CD14-positive monocyte (primary cell): Measurements from ENCODE around the gene BHLHE23. TPM values are rescaled to one million over a fixed set of nuclear protein-coding genes. Genes with fewer than 3 reads are reported as not detected.

Source experiments
- DNase-seq, 3 donors: peaks; one replicate each; pipeline ENCODE4 v3.0.0-alpha.2; 2011 to 2022
- H2AFZ ChIP-seq: 2 replicates; pipeline ENCODE4 v1.6.0; 2012; ENCODE audit warnings: mild to moderate bottlenecking, low read depth, low read length, inconsistent platforms; ENCODE audit not compliant: insufficient read depth, poor library complexity, severe bottlenecking
- H3K27ac ChIP-seq, 2 donors: 1 replicate in 1 of 2; 2 replicates in 1 of 2; pipeline ENCODE4 v1.5.1; 2012 to 2013; ENCODE audit warnings: low read length in 2 of 2, control low read depth in 1 of 2, inconsistent platforms in 1 of 2, low read depth in 1 of 2, mild to moderate bottlenecking in 1 of 2
- H3K27me3 ChIP-seq, 2 donors: one replicate each; pipeline versions ENCODE4 v1.6.0 to v1.6.1; 2011 to 2013; ENCODE audit warnings: low read length in 2 of 2; ENCODE audit not compliant: control insufficient read depth in 2 of 2, insufficient read depth in 2 of 2
- H3K36me3 ChIP-seq, 2 donors: replicated peaks in 1 of 2; 1 replicate in 1 of 2; 2 replicates in 1 of 2; pipeline versions ENCODE4 v1.5.1 to v1.6.1; 2012 to 2013; ENCODE audit warnings: low read length in 2 of 2, control low read depth in 1 of 2, inconsistent platforms in 1 of 2, mild to moderate bottlenecking in 1 of 2; ENCODE audit not compliant: insufficient read depth in 2 of 2, control insufficient read depth in 1 of 2
- H3K4me1 ChIP-seq, 2 donors: 1 replicate in 1 of 2; 2 replicates in 1 of 2; pipeline versions ENCODE4 v1.5.1 to v1.6.1; 2012 to 2013; ENCODE audit warnings: low read length in 2 of 2, control low read depth in 1 of 2, inconsistent platforms in 1 of 2, mild to moderate bottlenecking in 1 of 2, moderate library complexity in 1 of 2; ENCODE audit not compliant: insufficient read depth in 2 of 2, control insufficient read depth in 1 of 2
- H3K4me2 ChIP-seq: replicated peaks from 2 replicates; pipeline ENCODE3; 2012; ENCODE audit warnings: low read length, moderate library complexity, mild to moderate bottlenecking; ENCODE audit not compliant: poor library complexity, severe bottlenecking; ENCODE audit errors: extremely low read depth
- H3K4me3 ChIP-seq, 3 experiments: fragments of 200-600 bp in 1 of 3; sonication (generic) in 1 of 3; replicated peaks in 1 of 3; 1 replicate in 2 of 3; 2 replicates in 1 of 3; pipeline ENCODE4 v1.5.1; 2011 to 2013; ENCODE audit warnings: low read length in 3 of 3, mild to moderate bottlenecking in 3 of 3, control low read depth in 2 of 3, low read depth in 2 of 3, inconsistent platforms in 1 of 3, moderate library complexity in 1 of 3
- H3K79me2 ChIP-seq: 2 replicates; pipeline ENCODE4 v1.6.0; 2012; ENCODE audit warnings: mild to moderate bottlenecking, control low read depth, inconsistent platforms, low read length, moderate library complexity; ENCODE audit not compliant: insufficient read depth
- H3K9ac ChIP-seq: 2 replicates; pipeline ENCODE4 v1.6.0; 2017; ENCODE audit warnings: low read length, mild to moderate bottlenecking; ENCODE audit not compliant: insufficient read depth, poor library complexity, severe bottlenecking
- H3K9me3 ChIP-seq, 2 donors: replicated peaks in 1 of 2; 1 replicate in 1 of 2; 2 replicates in 1 of 2; pipeline versions ENCODE4 v1.5.1 to v1.6.1; 2012 to 2013; ENCODE audit warnings: low read length in 2 of 2, control low read depth in 1 of 2; ENCODE audit not compliant: control insufficient read depth in 1 of 2, insufficient read depth in 1 of 2
- H4K20me1 ChIP-seq: 2 replicates; pipeline ENCODE4 v1.6.0; 2012; ENCODE audit warnings: mild to moderate bottlenecking, low read length, control low read depth, moderate library complexity; ENCODE audit not compliant: insufficient read depth
- H3K27ac Mint-ChIP-seq, 7 donors: one replicate each; pipeline ENCODE4 v1.8.0; 2020; ENCODE audit warnings: mild to moderate bottlenecking in 7 of 7, mixed read lengths in 7 of 7, moderate library complexity in 6 of 7, inconsistent platforms in 2 of 7
- H3K27me3 Mint-ChIP-seq, 3 donors: one replicate each; pipeline ENCODE4 v1.8.0; 2021 to 2022; ENCODE audit warnings: low read depth in 3 of 3, mild to moderate bottlenecking in 3 of 3, mixed read lengths in 3 of 3, moderate library complexity in 3 of 3, inconsistent platforms in 1 of 3
- H3K36me3 Mint-ChIP-seq, 2 donors: one replicate each; pipeline ENCODE4 v1.8.0; 2020; ENCODE audit warnings: mixed read lengths in 2 of 2, inconsistent platforms in 1 of 2, mild to moderate bottlenecking in 1 of 2
- H3K4me1 Mint-ChIP-seq: one replicate; pipeline ENCODE4 v1.8.0; 2020; ENCODE audit warnings: mild to moderate bottlenecking, mixed read lengths
- H3K4me3 Mint-ChIP-seq, 2 donors: one replicate each; pipeline ENCODE4 v1.8.0; 2020; ENCODE audit warnings: mild to moderate bottlenecking in 2 of 2, mixed read lengths in 2 of 2, moderate library complexity in 1 of 2
- H3K9me3 Mint-ChIP-seq, 7 donors: one replicate each; pipeline ENCODE4 v1.8.0; 2020 to 2022; ENCODE audit warnings: mixed read lengths in 7 of 7, mild to moderate bottlenecking in 6 of 7, moderate library complexity in 6 of 7, inconsistent platforms in 2 of 7
- CTCF ChIP-seq: fragments of 200-600 bp; IDR thresholded peaks from one replicate; pipeline ENCODE4 v1.8.0; 2022; ENCODE audit warnings: antibody characterized with exemption, mild to moderate bottlenecking
- WGBS: methylation state at CpG from one replicate; pipeline ENCODE4 v1.1.5; 2013; ENCODE audit warnings: missing lambda C conversion rate; ENCODE audit not compliant: insufficient coverage; 5-methylcytosine and 5-hydroxymethylcytosine counted together
- intact Hi-C, 2 donors: fragments of 100-400 bp; cut with micrococcal nuclease; formaldehyde crosslinking; loops; one replicate each; pipeline versions ENCODE4 v1.15.0 to v1.15.1; 2023
- polyA plus RNA-seq, 3 donors: library from polyadenylated mRNA; depleted of rRNA in 1 of 3; unstranded in 2 of 3; stranded (reverse) in 1 of 3; fragments of 300-500 nt in 2 of 3; fragments of >200 nt in 1 of 3; fragmentation: Illumina TruSeq in 2 of 3; gene quantifications; 1 replicate in 2 of 3; 2 replicates in 1 of 3; pipeline ENCODE4 v1.2.3, GENCODE V29; 2012 to 2021

Gene BHLHE23
- polyA plus RNA-seq, 3 donors: not detected

DNA sequence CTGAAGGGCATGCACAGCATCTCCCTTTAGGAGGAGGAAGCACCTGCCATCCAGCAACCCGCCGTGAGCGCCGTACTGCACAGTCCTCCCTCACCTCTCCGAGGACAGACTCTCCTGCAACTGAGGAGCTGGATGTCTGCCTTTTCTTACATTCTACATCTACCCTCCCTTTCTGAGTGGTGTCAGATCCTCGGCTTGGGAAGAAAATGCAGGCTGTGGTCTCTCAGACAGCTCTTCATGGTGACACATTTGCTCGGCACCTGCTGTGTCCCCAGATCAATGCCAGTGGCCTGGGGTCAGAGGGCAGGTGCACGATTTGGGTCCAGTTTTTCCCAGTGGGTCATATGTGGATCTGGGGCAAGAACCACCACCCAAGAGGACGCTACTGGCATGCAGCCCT lies 40.1 kb upstream of the BHLHE23 start:
- DNase-seq: no peak
- H3K9ac ChIP-seq: no peak overlapping the region
- Mint-ChIP-seq H3K27me3 (peaks cover 3 to 22% (median 12%) of the 10 kb centered on the region in 3 donors), H3K4me1 (no peaks in the 10 kb centered on the region), H3K9me3 (peaks cover 2 to 18% (median 7%) of the 10 kb centered on the region in 7 donors), H3K36me3 (no peaks in the 10 kb centered on the region), H3K27ac (no peak overlapping the region), H3K4me3 (no peak overlapping the region)
- no peak overlapping the region for H3K27ac ChIP-seq
- intact Hi-C loops: no loop called here
- no peaks in the 10 kb centered on the region for H3K79me2 ChIP-seq
- no peak for TF ChIP-seq CTCF
- no peaks in the 10 kb centered on the region for H3K36me3 ChIP-seq
- no peaks in the 10 kb centered on the region for H4K20me1 ChIP-seq
- H3K27me3 ChIP-seq: no peaks in the 10 kb centered on the region
- no peak overlapping the region for H2AFZ ChIP-seq
- H3K4me3 ChIP-seq: no peak overlapping the region
- H3K4me1 ChIP-seq: no peaks in the 10 kb centered on the region
- H3K4me2 ChIP-seq: no peak overlapping the region
- peaks cover 0 to 16% of the 10 kb centered on the region in 2 donors for H3K9me3 ChIP-seq
- WGBS: 93% methylated on average over 8 of the region's 9 CpGs

DNA sequence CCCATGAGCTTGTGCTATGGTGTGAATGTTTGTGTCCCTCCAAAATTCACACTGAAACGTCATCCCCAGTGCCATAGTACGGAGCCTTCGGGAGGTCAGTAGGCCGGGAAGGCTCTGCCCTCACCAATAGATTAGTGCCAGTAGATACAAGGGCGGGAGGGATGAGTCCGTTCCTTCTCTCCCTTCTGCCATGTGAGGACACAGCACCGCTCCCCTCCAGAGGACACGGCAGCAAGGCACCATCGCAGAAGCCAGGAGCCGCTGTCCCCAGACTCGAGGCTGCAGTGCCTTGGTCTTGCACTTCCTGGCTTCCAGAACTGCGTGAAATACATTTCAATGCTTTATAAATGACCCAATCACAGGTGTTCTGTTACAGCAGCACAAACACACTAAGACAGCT lies 39.2 kb upstream of the BHLHE23 start:
- H3K4me1 Mint-ChIP-seq: no peaks in the 10 kb centered on the region
- DNase-seq: no peak
- Histone ChIP-seq H3K4me3 (no peak overlapping the region), H3K36me3 (no peaks in the 10 kb centered on the region), H2AFZ (no peak overlapping the region), H3K4me2 (no peak overlapping the region), H3K4me1 (no peaks in the 10 kb centered on the region), H3K79me2 (no peaks in the 10 kb centered on the region), H3K27me3 (no peaks in the 10 kb centered on the region), H3K27ac (no peak overlapping the region), H3K9ac (no peak overlapping the region), H4K20me1 (no peaks in the 10 kb centered on the region), H3K9me3 (peaks cover 0 to 16% of the 10 kb centered on the region in 2 donors)
- 74% methylated on average over 11 of the region's 12 CpGs for WGBS
- no peaks in the 10 kb centered on the region for H3K36me3 Mint-ChIP-seq
- no peak for TF ChIP-seq CTCF
- H3K9me3 Mint-ChIP-seq: peaks cover 2 to 18% (median 7%) of the 10 kb centered on the region in 7 donors
- H3K27me3 Mint-ChIP-seq: peaks cover 8 to 23% (median 14%) of the 10 kb centered on the region in 3 donors
- intact Hi-C loops: no loop called here
- H3K27ac Mint-ChIP-seq: no peak overlapping the region
- H3K4me3 Mint-ChIP-seq: no peak overlapping the region
